Hippocampal formation (tissue), 2 donors: ENCODE results near the gene TNS4.

Source experiments
- DNase-seq, 2 donors: peaks; one replicate each; lab custom pipeline; 2025; lab: John Stamatoyannopoulos, UW

TNS4 gene

DNA sequence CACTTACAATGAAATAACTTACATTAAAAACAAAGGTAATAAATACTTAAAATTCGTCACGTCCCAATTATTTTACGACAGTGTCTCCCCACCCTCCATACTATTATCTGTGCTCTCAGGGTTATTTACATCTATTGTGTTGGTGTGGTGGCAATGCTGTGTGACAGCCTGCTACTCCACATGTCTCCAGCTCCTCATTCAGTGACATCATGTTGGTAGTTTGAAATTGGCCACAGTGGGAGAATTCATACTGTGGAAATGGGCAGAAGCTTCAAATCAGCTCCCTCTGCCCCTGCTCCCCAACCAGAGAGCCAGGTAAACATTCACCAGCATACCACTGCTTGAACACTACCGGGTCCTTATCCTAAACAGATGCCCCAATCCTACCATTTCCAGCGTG is 6.3 kb downstream of the TNS4 start:
- no peak for DNase-seq

DNA sequence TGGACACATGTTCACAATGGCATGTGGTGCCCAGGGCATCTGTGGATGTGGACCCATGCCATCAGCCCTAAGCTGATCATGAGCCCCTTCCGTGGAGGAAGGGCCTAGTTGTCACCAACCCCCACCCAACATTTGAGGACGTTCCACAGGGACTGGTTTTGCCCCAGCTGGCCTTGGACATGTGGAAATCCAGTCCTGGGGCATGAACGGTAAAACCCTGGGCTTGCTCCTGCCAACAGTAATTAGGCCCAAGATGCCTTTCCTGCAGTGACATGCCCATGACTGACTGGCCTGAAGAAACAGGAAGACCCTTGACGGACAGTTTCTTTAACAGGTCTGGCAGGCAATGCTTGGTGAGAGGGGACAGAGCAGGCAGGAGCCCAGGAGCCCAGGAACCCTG is 7.7 kb downstream of the TNS4 start:
- no peak for DNase-seq

DNA sequence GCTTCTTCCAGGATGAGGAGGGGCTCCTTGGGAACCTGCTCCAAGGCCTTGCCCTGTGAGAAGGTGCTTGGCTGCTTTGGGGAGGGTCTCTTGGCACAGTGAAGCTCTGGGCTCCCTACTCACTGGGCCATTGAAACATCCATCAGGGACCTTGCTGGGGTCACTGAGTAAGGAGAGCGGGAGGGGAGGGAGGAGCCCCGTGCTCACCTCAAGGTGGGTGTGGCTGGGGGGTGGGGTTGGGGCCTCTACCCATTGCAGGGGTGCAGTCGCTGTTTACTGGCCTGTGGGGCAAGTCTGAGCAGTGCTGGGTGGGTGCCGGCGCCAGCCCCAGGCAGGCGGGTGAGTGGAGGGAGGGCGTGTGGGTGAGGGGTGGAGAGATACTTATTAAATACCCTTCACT is 9.9 kb downstream of the TNS4 start:
- no peak for DNase-seq

DNA sequence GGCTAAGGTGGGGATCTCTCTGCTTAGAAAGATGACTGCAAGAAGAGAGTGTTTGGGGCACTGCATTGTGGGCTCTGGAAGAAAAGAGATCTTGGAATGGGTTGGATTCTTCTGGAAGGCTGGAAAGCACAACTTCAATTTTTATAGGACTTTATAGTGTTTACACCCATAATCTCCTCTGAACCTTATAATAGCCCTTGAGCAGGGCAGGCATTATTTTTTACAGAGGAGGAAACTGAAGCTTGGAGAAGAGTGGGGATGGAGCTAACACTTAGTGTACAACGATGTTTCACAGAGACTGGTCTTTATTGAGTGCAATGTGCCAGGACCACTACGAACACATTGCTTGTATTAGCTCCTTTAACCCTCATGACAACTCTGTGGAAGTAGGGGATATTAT is 10.4 kb downstream of the TNS4 start:
- DNase-seq: no peak

DNA sequence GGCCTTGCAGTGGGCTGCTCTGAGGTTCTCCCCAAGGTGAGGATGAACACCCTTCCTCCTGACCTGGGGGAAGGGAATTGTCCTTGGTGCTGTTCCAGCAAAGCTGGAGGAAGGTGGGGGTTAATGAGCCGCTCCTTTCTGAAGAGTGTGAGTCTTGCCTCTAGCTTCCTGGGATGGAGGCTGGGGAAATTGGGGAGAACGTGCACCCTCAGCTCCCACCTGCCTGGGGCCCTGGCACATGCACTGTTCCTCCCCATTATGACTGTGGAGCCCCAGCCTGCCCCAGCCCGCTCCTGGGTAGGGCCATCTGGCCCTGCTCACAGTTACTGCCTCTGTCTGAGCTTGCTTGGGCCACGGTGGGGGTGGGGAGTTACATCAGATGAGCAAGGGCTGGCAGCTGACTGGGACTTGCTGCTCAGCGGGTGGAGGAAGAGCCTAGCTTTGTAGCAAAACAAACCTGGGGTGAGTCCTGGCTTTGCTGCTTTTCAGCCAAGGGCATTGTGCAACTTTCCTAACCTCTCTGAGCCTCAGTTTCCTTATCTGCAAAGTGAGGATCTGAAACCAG is 11.1 kb downstream of the TNS4 start:
- peak; percentile 52 to 61 for DNase-seq

DNA sequence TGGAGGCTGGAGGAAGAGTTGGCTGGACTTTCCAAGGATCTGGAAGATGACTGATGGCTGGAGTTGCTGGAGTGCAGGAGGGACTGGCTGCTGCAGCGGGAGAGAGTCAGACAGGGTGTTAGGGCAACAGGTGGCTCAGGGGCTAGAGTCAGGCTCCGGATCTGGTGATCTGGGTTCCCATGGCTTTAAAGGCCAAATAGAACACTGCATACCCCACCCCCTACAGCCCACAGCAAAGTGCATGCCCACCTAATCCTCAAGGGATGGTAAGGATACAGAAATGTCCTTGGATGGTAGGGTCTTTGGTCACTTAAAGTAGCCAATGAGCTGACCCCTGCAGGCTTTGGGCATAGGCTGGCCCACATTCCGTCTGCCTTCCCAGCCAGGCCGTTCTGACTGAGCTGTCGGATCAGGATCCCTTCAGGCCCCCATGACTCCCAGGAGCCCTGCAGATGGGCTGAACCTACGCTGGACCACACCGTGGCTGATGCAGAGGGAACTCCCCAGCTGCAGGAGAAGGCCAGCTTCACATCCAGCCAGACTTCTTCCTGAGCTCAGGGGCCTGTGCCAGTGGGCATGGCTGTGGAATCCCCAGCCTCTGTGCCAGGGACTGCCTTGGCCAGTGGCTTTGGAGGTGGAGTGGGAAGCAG is 13.9 kb downstream of the TNS4 start:
- no peak for DNase-seq

DNA sequence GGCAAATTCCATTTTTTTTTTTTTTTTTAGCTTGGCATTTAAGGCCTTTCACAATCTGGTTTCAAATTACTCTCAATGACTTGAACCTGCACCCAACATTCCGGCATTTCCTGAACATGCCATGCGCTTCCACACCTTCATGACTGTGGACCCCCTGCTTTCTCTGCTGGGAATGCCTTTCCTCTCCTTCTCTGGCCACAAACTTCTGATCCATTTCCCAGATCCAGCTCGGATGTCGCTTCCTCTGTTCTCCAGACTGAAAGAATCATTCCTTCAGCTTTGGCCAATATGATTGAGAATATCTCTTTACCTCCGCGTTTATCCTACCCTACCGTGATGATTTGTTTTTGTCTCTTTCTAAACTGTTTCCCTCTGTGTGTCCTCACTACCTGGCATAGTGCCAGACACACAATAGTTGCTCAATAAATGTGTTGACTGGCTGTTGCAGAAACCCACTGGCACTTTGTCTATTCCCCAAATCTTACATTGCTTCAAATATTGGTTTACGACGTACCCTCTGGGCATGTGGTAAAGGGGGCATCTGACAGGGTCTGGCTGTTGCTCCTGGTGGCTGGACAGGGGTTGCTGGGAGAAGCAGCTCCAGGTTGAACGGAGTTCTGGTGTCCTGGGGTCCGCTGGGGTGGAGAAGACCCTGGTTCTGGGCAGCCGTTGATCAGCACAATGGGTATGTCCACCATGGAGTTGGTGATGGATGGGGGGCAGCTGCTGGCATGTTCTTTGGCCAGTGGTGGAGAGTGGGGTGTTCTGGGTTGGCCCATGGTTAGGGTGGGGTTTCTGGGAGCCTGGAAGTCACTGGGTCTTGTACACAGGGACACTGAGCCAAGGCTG is 14.7 kb downstream of the TNS4 start:
- DNase-seq: no peak

DNA sequence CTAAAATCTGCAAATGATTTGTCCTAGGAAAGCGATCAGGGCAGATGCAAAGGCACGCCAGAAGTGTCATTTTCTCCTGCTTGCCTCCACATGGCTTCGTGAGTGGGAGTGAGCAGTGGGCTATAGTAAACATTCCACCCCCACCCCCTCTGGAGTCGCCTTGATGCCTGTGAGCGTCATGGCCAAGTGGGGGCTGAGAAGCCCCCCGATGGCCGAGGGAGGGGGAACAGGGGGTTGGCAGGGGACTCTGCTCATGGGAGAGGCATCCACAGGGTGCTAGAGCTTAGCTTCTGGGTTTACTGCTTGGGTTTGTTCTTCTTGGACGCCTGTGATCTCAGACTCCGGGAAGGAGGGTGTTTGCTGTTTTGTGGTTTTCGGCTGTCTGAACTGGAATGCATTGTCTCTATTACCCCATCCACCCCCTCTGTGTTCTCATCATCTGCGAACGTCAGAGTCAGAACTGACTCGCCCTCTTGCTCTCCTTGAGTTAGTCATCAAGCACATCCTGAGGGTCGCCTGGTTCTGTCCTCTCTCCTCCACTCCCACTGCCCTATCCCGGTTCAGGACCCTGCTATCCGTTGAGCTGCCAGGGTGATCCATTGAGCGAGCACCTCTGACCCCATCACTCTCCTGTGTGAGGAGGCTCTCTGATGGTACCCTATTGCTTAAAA is 15.4 kb downstream of the TNS4 start:
- DNase-seq: no peak

DNA sequence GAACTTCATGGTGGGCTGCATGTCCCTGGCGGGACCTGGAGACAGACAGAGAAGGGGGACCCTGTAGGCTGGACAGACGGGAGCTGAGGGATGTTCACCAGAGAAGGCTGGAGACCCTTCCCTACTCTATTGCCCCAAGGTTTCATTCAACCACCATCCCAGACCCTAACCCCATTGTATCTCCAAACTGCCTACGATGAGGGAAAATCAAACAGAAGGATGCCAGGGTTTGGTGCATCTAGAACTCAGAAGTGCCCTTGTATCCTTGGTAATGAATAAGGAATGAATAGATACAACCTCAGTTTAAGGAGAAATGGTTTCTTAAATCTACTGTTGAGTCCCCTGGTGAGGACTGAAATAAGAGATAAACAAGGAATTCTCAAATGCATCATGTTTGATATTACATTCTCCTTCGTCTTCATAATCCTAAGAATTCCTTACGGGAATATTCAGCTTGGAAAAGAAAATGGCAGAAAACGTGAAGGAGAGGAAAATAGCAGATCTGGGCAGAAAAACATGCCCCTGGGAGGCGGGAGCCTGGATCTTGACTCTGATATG is 16.4 kb downstream of the TNS4 start:
- no peak for DNase-seq

DNA sequence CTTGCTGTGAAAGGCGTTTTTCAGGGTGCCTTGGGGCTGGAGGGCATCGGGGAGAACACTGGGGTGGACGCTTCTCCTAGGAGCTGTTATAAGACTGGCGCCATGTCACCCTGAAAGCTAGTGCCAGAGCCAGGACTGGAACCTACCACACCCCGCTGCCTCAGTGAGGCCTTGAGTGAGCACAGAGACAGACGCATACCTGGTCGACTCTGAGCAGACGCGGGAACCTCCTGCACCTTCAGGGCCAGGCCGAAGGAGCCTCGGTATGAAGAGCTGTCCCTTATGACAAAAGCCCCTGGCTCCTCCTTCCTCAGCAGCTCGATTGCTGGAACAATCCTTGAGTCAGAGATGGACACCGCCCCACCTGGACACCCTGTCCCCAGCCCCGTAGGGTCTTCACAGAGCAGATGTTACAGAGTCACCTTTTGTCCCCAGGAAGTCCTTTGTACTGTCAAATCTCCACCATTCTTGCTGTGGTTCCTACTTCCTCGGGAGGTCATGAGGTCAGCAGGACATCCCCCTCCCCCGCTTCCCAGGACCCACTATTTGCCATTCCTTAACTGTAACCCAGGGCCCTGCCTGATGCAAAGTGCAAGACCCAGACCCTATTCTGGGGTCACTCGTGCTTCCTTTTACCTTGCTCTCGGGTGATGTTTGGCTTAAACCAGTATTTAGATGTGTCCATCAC is 17.0 kb downstream of the TNS4 start:
- DNase-seq: no peak

DNA sequence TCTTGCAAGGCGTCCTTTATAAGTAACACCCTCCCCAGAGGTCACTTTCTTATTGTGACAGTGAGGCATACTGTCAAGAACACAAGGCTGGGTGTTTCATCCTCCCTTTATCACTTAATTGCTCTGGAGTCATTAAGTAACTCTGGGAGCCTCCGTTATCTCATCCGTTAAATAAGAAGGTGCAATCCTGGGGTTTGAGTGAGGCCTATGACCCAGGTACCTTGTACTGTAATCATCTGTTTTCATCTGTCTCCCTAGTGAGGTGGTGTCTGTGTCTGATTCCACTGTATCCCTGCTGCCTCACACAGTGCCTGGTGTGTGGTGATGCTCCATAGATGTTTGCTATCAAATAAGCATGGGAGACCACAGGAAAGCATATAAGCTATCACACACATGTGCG is 17.7 kb downstream of the TNS4 start:
- no peak for DNase-seq

DNA sequence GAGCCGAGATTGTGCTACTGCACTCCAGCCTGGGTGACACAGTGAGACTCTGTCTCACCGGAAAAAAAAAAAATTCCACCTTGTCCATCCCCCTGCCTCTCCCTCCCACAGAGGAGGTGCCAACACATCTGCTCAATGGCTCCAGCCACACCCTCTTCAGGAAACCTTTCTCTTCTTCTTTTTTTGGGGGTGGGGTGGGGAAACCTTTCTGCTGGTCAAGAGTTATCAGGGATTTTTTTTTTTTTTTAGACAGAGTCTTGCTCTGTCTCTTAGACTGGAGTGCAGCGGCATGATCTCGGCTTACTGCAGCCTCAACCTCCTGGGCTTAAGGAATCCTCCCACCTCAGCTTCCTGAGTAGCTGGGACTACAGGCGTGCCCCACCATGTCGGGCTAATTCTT is 18.7 kb downstream of the TNS4 start:
- DNase-seq: no peak

DNA sequence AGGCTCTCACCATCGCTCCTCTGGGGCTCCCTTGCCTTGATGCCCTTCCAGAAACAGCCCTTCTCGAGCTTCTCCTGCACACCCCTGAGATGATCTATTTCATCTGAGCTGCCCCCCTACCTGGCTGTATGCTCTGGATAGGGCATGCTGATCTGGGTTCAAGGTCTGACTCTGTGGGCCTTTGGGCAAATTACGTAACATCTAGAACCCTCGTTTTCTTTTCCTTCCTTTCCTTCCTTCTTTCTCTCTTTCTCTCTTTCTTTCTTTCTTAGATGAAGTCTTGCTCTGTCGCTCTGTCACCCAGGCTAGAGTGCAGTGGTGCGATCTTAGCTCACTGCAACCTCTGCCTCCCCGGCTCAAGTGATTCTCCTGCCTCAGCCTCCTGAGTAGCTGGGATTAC is 20.3 kb downstream of the TNS4 start:
- DNase-seq: no peak

DNA sequence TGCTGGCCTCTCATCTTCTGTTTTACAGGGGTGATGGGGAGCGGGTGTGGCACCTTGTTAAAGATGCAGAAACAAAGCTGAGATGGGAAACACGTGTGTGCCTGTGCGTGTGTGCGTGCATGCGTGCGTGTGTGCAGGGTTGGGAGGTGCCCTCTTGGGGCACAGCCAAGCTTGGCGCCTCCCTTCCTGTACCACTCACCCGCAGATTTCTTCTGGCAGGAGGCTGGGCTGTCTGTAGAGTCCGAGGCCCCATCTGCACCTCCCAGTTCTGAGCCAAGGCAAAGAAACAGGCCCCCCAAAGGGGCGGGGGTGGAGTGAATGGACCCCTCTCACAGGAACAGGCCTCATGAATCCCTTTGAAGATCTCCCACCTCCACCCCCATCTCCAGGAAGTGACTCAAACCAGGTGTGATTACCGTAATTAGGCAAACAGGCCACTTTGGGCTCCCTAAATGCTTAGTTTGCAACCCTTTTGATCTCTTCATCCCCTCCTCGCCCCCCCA is 20.9 kb downstream of the TNS4 start:
- DNase-seq: no peak

DNA sequence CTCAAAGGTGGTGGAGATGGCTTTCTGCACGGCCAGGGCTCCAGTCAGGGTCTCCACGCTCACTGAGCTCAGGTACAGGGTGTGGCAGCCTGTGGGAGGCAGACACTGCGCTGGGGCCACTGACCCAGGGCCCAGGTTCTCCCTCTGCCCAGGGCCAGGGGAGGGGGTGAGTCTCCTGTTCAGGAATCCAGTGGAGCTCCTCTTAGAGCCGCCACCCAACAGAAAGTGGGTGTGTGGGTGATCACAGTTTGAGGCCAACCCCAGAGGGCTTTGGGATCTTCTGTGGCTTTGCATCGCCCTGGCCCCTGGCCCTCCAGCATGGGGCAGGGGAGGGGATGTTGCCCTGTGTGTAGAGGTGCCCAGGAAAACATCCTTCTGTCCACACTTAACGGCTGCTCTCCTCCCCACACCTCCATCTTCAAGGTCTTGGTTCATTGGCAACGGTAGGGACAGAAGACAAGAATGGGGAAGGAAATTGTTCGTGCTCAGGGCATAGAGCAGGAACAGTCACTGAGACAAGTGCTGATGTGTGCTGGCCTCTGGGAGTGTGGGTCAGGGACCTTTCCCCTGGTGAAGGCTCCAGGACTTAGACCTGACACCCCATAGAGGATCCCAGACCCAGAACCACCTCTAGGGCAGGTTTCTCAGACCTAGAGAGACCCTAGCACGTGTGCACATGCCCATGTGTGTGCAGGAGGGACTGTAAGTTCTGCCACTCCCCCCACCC is 21.5 kb downstream of the TNS4 start:
- no peak for DNase-seq

DNA sequence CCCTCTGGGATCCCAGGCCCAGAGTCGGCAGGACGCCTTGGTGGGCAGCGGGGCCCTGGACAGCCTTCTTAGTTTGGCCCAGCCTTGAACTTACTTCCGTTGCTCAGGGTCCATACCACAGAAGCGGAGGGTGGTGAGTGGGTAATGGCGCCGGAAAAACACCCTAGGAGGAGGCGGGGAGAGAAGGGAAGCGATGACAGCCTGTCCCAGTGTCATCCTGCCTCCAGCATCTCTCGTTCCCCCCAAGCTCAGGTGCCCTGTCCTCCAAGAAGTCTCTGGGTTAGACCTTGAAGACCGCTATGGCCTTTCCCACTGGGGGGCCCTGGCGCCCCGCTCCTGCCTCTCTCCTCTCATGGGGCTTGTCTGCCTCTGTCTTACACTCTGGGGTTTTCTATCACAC is 22.9 kb downstream of the TNS4 start:
- DNase-seq: no peak

DNA sequence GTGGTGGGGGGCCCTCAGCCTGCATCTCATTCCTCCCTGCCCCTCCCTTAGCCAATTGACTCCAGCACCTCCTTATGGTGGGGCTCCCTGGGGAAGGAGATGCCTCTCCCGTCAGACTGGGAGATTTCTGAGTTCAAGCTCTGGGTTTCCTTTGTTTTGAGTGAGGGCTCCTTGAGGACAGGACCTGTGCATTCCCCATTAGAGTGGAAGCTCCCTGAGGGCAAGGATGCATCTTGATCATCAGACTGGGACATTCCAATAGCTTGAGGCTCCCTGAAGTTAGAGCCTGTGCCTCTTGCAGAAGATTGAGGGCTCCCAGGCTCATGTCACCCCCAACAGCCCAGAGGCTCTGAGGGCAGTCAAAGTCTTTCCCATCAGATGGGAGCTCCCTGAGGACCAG is 23.6 kb downstream of the TNS4 start:
- DNase-seq: no peak

DNA sequence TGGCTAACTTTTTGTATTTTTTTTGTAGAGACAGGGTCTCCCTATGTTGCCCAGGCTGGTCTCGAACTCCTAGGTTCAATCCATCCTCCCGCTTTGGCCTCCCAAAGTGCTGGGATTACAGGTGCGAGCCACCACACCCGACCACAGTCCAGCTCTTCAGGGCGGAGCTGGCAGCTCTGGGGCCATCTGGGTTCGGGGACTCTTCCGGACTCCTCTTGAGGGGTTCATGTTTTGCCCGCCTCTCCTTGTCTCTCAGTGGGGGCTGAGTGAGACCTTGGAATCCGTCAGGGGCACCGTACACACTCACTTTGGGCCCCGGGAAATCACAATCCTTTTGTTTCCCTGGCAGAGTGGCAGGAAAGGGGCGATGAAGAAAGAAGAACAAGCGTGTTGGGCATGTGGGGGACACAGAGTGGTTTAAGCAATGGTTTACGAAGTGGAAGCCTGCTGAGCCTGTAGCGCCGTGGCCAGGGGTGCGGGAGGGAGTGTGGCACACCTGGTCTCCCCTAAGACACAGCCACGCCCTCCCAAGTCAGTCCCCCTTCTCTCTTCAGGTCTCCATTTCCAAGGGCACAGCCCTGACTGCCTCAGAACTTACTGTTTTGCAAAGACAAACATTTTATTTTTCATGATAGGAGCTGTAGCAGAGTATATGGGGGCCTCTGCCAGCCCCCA is 26.1 kb downstream of the TNS4 start:
- DNase-seq: no peak

DNA sequence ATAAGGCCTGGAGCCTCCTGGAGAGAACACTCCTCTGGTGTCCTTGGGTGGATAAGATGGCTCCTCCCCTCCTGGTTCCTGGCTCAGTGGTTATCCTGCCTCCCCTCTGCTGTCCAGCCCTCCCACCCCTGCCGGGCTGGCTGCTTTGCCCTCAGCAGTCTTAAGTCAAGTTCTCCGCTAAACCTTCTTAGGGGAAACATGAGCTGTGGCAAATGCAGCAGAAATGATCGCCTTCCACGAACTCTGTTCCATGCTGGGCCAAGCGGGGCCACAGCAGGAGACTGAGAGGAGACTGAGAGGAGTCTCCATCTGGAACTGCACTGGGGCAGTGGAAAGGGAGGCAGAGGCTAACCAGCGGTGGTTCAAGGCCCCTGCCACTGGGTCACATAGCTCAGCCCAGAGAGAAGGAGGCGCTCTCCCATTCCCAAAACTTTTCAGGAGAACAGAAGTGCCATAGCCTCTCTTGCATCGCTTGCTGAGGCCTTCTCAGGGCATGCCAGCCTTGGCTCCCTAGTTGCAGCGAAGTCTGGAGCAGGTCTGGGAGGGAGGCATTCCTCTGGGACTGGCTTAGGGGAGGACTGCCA is 26.9 kb downstream of the TNS4 start:
- DNase-seq: no peak
